Stimulated activated effector memory CD8-positive, alpha-beta T cell treated with anti-CD3 and anti-CD28 coated beads, Interleukin-12 subunit alpha, Interleukin-12 subunit beta, amount 100 ng/mL, for 72 hours (primary cell): Measurements from ENCODE around the gene CEP120.
"Not testable (repeated sequence)": the region's sequence is repeated elsewhere in the genome, so short reads cannot be mapped to it uniquely, and the experiment has no call there.

ENCODE experiments used
- ATAC-seq: fragments of 150-1000 bp; cut with Tn5 transposase; 2 replicates; pipeline ENCODE4 v1.10.0; 2021
- DNase-seq, 2 donors: peaks; one replicate each; pipeline ENCODE4 v3.0.0; 2021 to 2022; ENCODE audit warnings: low spot score in 2 of 2
- H3K27ac Mint-ChIP-seq: one replicate; pipeline ENCODE4 v1.8.0; 2022; ENCODE audit warnings: mild to moderate bottlenecking, mixed read lengths
- H3K36me3 Mint-ChIP-seq: one replicate; pipeline ENCODE4 v1.8.0; 2022; ENCODE audit warnings: mild to moderate bottlenecking, mixed read lengths
- H3K4me1 Mint-ChIP-seq: one replicate; pipeline ENCODE4 v1.8.0; 2022; ENCODE audit warnings: mixed read lengths
- H3K4me3 Mint-ChIP-seq: one replicate; pipeline ENCODE4 v1.8.0; 2022; ENCODE audit warnings: mild to moderate bottlenecking, mixed read lengths
- H3K9me3 Mint-ChIP-seq: one replicate; pipeline ENCODE4 v1.8.0; 2022; ENCODE audit warnings: mixed read lengths

Gene CEP120

GRCh38 chr5:123427281-123427680 is 4.1 kb upstream of the CEP120 start:
- no peaks in the 10 kb centered on the region for H3K9me3 Mint-ChIP-seq
- H3K4me3 Mint-ChIP-seq, result no peak overlapping the region
- H3K36me3 Mint-ChIP-seq, result peaks cover 9% of the 10 kb centered on the region
- ATAC-seq (no peak), DNase-seq (no peak)
- peaks cover 12% of the 10 kb centered on the region for H3K4me1 Mint-ChIP-seq
- no peak overlapping the region for H3K27ac Mint-ChIP-seq

- Mint-ChIP-seq H3K4me3 (no peak overlapping the region), H3K4me1 (peaks cover 14% of the 10 kb centered on the region), H3K36me3 (peaks cover 9% of the 10 kb centered on the region), H3K9me3 (no peaks in the 10 kb centered on the region), H3K27ac (no peak overlapping the region)
- DNase-seq (no peak), ATAC-seq (no peak)
Observed at GRCh38 chr5:123425431-123425830, 2.2 kb upstream of the CEP120 start.

- Mint-ChIP-seq H3K27ac (no peak overlapping the region), H3K4me1 (peaks cover 25% of the 10 kb centered on the region), H3K9me3 (no peaks in the 10 kb centered on the region), H3K4me3 (no peak overlapping the region), H3K36me3 (peaks cover 21% of the 10 kb centered on the region)
- ATAC-seq, result peak; percentile 24
- DNase-seq, result peak; percentile 32 to 69
Observed at GRCh38 chr5:123422433-123423277, 548 bp downstream of the CEP120 start.

- Mint-ChIP-seq H3K4me1 (peaks cover 25% of the 10 kb centered on the region), H3K9me3 (no peaks in the 10 kb centered on the region), H3K36me3 (peaks cover 30% of the 10 kb centered on the region), H3K27ac (no peak overlapping the region), H3K4me3 (no peak overlapping the region)
- no peak for DNase-seq
- ATAC-seq, result no peak
Observed at GRCh38 chr5:123421773-123422172, 1.4 kb downstream of the CEP120 start.

GRCh38 chr5:123414974-123415373 is 8.2 kb downstream of the CEP120 start:
- no peak overlapping the region for H3K27ac Mint-ChIP-seq
- H3K9me3 Mint-ChIP-seq, result no peaks in the 10 kb centered on the region
- H3K4me3 Mint-ChIP-seq, result no peak overlapping the region
- H3K4me1 Mint-ChIP-seq, result peaks cover 14% of the 10 kb centered on the region
- peaks cover 81% of the 10 kb centered on the region for H3K36me3 Mint-ChIP-seq
- no peak for DNase-seq
- ATAC-seq, result no peak

GRCh38 chr5:123412206-123412605 is 11.0 kb downstream of the CEP120 start:
- no peak overlapping the region for H3K4me3 Mint-ChIP-seq
- H3K4me1 Mint-ChIP-seq, result peaks cover 30% of the 10 kb centered on the region
- H3K36me3 Mint-ChIP-seq, result peaks cover 92% of the 10 kb centered on the region
- H3K9me3 Mint-ChIP-seq, result no peaks in the 10 kb centered on the region
- no peak overlapping the region for H3K27ac Mint-ChIP-seq
- ATAC-seq (no peak), DNase-seq (no peak)

GRCh38 chr5:123401999-123402398 is 21.2 kb downstream of the CEP120 start:
- DNase-seq, ATAC-seq, H3K4me3 Mint-ChIP-seq, H3K9me3 Mint-ChIP-seq: not testable (repeated sequence)
- Mint-ChIP-seq H3K36me3 (peaks cover 96% of the 10 kb centered on the region), H3K4me1 (peaks cover 23% of the 10 kb centered on the region), H3K27ac (peak overlapping the region; percentile 13)

GRCh38 chr5:123401320-123401719 is 21.9 kb downstream of the CEP120 start:
- DNase-seq (no peak), ATAC-seq (no peak)
- Mint-ChIP-seq H3K4me3 (no peak overlapping the region), H3K4me1 (peaks cover 23% of the 10 kb centered on the region), H3K9me3 (no peaks in the 10 kb centered on the region), H3K27ac (peak overlapping the region; percentile 13), H3K36me3 (peaks cover 96% of the 10 kb centered on the region)

- H3K36me3 Mint-ChIP-seq, result peaks cover 96% of the 10 kb centered on the region
- not testable (repeated sequence) for H3K4me3 Mint-ChIP-seq
Observed at GRCh38 chr5:123400870-123401291, 22.3 kb downstream of the CEP120 start.

GRCh38 chr5:123398058-123398733 is 25.0 kb downstream of the CEP120 start:
- Mint-ChIP-seq H3K36me3 (peaks cover 86% of the 10 kb centered on the region), H3K4me1 (peaks cover 16% of the 10 kb centered on the region), H3K4me3 (no peak overlapping the region), H3K9me3 (no peaks in the 10 kb centered on the region), H3K27ac (no peak overlapping the region)
- DNase-seq (no peak), ATAC-seq (no peak)

More at GRCh38 chr5:123400870-123401291, 22.3 kb downstream of the CEP120 start:
- peaks cover 19% of the 10 kb centered on the region for H3K4me1 Mint-ChIP-seq
- not testable (repeated sequence) for H3K9me3 Mint-ChIP-seq, H3K27ac Mint-ChIP-seq, DNase-seq, ATAC-seq

- Mint-ChIP-seq H3K27ac (no peak overlapping the region), H3K4me1 (peaks cover 16% of the 10 kb centered on the region), H3K4me3 (no peak overlapping the region), H3K36me3 (peaks cover 86% of the 10 kb centered on the region), H3K9me3 (no peaks in the 10 kb centered on the region)
- DNase-seq (no peak), ATAC-seq (no peak)
Observed at GRCh38 chr5:123397538-123397937, 25.7 kb downstream of the CEP120 start.

GRCh38 chr5:123391009-123391408 is 32.2 kb downstream of the CEP120 start:
- no peak overlapping the region for H3K4me3 Mint-ChIP-seq
- H3K36me3 Mint-ChIP-seq, result peaks cover 88% of the 10 kb centered on the region
- no peak for ATAC-seq
- no peaks in the 10 kb centered on the region for H3K4me1 Mint-ChIP-seq
- H3K9me3 Mint-ChIP-seq, result no peaks in the 10 kb centered on the region
- H3K27ac Mint-ChIP-seq, result no peak overlapping the region
- DNase-seq, result no peak

- H3K27ac Mint-ChIP-seq, result no peak overlapping the region
- peaks cover under 1% of the 10 kb centered on the region for H3K4me1 Mint-ChIP-seq
- H3K9me3 Mint-ChIP-seq, result no peaks in the 10 kb centered on the region
- DNase-seq (no peak), ATAC-seq (no peak)
- no peak overlapping the region for H3K4me3 Mint-ChIP-seq
- peaks cover 94% of the 10 kb centered on the region for H3K36me3 Mint-ChIP-seq
Observed at GRCh38 chr5:123389794-123390193, 33.4 kb downstream of the CEP120 start.

- peaks cover 6% of the 10 kb centered on the region for H3K4me1 Mint-ChIP-seq
- DNase-seq (no peak), ATAC-seq (no peak)
- no peak overlapping the region for H3K4me3 Mint-ChIP-seq
- no peaks in the 10 kb centered on the region for H3K9me3 Mint-ChIP-seq
- no peak overlapping the region for H3K27ac Mint-ChIP-seq
- H3K36me3 Mint-ChIP-seq, result peaks cover 98% of the 10 kb centered on the region
Observed at GRCh38 chr5:123387313-123387712, 35.9 kb downstream of the CEP120 start.

- no peak for DNase-seq
- no peaks in the 10 kb centered on the region for H3K9me3 Mint-ChIP-seq
- peaks cover 6% of the 10 kb centered on the region for H3K4me1 Mint-ChIP-seq
- H3K27ac Mint-ChIP-seq, result no peak overlapping the region
- H3K36me3 Mint-ChIP-seq, result peaks cover 98% of the 10 kb centered on the region
- ATAC-seq, result no peak
- H3K4me3 Mint-ChIP-seq, result no peak overlapping the region
Observed at GRCh38 chr5:123382252-123382651, 41.0 kb downstream of the CEP120 start.
